Activated CD4-positive, alpha-beta T cell treated with anti-CD3 and anti-CD28 coated beads, Interleukin-2, Interleukin-4, amounts not matched to agents 100 ng/mL and 50 ng/mL, durations not matched to agents 16 hours and 8 hours (primary cell): Measurements from ENCODE around the gene ZNF174.

Experiments used
- DNase-seq: peaks from one replicate; pipeline ENCODE4 v3.0.0-alpha.2; 2020; ENCODE audit warnings: low spot score

Gene ZNF174

GRCh38 chr16:3400779-3401688, at the start of gene ZNF174, which contains the start of gene ZSCAN32:
ZNF174 (plus strand) TSS chr16:3401215; CDS start chr16:3402005, 790 bp downstream.
ZSCAN32 (minus strand) TSS chr16:3401004; CDS start chr16:3397557, 3,447 bp downstream.
- peak; percentile 99 for DNase-seq

GRCh38 chr16:3355589-3355988, 45.4 kb upstream of the ZNF174 start, which contains the start of gene OR2C1:
OR2C1 (plus strand) TSS chr16:3355889; CDS start chr16:3355941, 52 bp downstream.
- DNase-seq = no peak

DNA sequence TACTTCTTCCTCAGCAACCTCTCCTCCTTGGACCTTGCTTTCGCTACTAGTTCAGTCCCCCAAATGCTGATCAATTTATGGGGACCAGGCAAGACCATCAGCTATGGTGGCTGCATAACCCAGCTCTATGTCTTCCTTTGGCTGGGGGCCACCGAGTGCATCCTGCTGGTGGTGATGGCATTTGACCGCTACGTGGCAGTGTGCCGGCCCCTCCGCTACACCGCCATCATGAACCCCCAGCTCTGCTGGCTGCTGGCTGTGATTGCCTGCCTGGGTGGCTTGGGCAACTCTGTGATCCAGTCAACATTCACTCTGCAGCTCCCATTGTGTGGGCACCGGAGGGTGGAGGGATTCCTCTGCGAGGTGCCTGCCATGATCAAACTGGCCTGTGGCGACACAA, 44.9 kb upstream of the ZNF174 start:
- DNase-seq = no peak

GRCh38 chr16:3358871-3359270, 42.1 kb upstream of the ZNF174 start:
- DNase-seq = no peak

DNA sequence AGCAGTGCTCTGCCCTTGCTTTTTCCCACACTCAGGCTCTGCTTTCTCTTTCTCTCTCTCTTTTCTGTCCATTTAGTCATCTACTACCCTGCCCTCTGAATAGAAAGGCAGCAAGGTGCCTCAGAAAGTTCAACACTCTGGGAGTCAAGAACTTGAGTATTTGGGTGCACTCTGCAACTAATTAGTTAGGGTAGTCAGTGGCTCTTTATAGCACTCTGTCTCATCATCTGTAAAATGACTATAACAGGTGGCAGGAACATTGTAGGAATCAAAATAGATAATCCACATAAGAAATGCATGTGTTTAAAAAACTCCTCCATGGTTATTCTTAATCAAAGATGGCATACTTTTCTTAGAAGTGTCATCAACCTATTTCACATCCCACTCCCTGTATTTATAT, 38.1 kb upstream of the ZNF174 start:
- DNase-seq = no peak

DNA sequence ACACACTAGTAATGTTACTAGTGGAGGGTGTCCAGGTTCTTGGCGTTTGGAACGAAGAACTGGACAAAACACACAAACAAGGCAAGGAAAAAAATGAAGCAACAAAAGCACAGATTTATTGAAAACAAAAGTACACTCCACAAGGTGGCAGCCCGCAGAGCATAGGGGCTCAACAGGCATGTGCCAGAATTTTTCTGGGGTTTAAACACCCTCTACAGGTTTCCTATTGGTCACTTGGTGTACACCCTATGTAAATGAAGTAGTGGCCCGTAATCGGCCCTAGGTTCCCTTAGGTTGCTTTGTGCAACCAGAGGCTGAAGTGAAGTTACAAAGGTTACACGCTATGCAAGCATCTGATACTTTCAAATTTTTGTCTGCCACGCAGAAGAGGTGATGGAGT, 37.2 kb upstream of the ZNF174 start:
- DNase-seq = no peak

GRCh38 chr16:3364774-3365427, 36.1 kb upstream of the ZNF174 start:
- peak; percentile 84 for DNase-seq

DNA sequence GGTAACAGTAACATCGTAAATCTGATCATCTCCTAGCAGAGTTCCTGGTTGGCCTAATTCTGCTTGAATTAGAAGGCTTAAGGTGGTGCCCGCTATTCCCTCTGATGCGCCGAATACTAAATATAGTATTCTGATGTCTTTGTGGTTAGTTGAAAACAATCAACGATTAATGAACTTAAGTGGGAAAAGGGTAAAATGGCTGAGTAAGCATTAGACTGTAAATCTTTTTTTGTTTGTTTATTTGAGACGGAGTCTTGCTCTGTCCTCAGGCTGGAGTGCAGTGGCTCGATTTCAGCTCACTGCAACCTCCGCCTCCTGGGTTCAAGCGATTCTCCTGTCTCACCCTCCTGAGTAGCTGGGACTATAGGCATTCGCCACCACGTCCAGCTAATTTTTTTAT, 31.9 kb upstream of the ZNF174 start:
- DNase-seq = no peak

GRCh38 chr16:3375680-3376079, 25.3 kb upstream of the ZNF174 start:
- no peak for DNase-seq

DNA sequence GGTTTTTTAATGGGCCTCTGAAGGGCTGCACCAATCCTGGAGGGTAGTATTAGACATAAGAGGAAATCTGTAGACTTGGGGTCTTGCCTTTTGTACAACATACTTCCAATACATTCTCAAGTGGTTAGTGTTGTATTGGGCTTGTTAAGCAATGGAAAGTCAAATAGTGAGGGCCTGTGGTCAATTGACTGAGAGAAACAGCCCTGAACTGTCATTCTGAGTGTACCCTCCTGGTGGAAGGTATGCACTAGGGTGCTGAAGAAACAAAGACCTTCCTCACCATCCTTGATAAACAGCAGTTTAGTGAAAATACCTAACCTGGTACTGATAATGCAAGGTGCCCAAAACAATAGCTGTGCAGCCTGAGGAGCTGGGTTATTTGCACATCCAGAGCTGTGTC, 23.1 kb upstream of the ZNF174 start:
- no peak for DNase-seq

DNA sequence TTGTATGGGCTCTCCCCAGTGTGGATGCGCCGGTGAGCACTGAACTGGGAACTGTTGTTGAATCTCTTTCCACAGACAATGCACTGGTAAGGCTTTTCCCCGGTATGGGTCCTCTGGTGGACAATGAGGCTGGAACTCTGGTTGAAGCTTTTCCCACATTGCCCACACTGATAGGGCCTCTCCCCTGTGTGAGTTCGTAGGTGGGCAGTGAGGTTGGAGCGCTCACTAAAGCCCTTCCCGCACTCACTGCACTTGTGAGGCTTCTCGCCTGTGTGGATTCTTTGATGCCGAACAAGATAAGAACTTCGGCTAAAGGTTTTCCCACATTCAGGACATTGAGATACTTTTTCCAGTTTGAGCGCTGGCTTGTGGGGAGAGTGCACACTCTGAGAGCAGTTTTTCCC, 18.0 kb upstream of the ZNF174 start:
- no peak for DNase-seq

DNA sequence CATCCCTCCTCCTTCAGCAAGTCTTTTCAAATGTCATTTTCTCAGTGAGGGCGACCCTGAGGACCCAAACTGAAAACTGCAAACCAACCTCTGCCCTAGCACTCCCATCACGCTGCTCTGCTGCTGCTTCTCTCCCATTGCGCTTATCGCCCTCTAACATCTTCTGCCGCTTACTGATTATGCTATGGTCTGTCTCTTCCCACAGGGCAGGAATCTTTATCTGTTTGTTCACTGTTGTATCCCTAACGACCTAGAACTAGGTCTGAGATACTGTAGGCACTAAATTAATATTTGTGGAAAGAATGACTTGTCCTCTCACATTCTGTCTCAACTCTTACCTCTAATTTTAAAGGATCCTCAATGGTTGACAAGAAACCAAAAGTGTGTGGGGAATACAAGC, 12.7 kb upstream of the ZNF174 start:
- DNase-seq = no peak

GRCh38 chr16:3389663-3390338, 11.2 kb upstream of the ZNF174 start:
- DNase-seq = no peak

GRCh38 chr16:3400446-3400778, 603 bp upstream of the ZNF174 start:
- no peak for DNase-seq

DNA sequence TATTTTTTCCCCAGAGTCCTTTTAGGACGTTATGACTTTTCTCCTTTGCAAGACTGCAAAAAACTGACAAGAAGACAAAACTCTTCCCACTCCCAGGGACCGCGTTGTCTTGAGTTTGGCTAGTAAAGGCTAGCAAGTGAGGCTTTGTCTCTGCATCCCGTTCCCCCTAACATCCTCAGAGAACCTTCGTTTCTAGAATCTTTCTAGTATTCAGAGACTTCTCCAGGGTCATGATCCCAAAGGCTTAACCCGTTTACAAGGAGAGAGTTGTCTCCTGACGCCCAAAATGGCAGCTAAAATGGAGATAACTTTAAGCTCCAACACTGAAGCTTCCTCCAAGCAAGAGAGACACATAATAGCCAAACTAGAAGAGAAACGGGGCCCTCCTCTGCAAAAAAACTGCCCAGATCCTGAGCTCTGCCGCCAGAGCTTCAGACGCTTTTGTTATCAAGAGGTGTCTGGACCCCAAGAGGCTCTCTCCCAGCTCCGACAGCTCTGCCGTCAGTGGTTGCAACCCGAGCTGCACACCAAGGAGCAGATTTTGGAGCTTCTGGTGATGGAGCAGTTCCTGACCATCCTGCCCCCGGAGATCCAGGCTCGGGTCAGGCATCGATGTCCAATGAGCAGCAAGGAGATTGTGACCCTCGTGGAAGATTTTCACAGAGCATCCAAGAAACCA, 843 bp downstream of the ZNF174 start:
- DNase-seq = no peak

GRCh38 chr16:3408561-3409197, 7.7 kb downstream of the ZNF174 start:
- DNase-seq = no peak

- DNase-seq = no peak
These were observed 12.8 kb downstream of the ZNF174 start for GRCh38 chr16:3413730-3414379.

DNA sequence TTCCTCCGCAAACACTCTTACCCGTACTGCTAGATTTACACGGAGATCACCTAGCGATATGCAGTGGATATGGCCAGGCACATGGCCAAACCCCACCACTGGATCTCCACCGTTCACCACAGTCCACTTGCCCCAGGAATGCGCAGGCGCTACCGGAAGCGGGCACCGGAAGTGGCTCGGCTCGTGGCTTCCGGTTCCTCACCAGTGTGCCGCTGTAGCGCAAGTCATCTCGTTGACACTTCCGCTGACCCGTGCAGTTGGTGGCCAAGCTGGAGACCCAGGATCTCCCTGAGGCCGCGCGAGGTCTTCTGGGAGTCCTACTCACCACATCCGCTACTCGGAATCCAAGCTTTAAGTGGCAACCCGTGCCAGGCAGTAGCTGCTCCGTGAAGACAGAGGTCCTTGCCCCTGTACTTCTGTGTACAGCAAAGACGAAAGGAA, 30.8 kb downstream of the ZNF174 start:
- peak; percentile 46 for DNase-seq

DNA sequence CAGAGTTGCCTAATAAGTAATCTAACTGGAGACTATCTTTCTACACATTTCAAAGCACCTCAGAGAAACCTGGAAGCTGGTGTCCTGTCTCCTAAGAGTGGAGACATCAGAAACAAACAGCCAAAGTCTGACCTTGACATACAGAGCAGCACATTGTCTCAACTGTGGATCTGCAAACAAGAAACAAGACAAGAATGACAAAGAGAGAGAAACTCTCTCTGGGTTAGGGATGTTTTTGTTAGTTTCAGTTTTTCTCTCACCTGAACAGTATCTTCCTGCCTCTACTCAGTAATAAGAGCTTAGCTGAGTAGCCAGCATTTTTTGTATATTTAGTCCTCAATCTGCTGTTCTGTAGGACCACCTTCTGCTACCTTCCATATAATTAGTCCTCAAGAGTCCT, 33.4 kb downstream of the ZNF174 start:
- DNase-seq = no peak

DNA sequence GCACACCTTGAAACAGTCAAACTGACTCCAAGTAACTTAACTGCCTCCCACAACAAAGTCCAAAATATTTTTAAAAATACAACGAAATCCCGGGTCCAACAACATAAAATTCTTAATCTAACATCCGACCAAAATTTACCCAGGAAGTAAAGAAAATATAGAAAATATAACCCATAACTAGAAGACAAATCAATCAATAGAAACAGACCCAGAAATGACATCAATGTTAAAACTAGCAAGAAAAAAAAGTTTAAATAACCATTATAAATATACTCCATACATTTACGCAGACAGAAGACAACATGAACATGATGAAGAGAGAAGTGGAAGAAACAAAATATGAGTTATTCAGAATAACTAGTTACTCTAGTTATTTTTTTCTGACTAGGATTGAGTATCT, 38.6 kb downstream of the ZNF174 start:
- DNase-seq = no peak
